ENCODE results near the gene GALNT1. TPM values are rescaled to one million over a fixed set of nuclear protein-coding genes. Genes with fewer than 3 reads are reported as not detected.
A peak's percentile ranks its signal among the peaks of the same experiment; 100 is the strongest.

The GALNT1 gene
- total and polyA plus RNA-seq, 7 donors, result 23.7 to 70.3 (median 52.3) TPM

DNA sequence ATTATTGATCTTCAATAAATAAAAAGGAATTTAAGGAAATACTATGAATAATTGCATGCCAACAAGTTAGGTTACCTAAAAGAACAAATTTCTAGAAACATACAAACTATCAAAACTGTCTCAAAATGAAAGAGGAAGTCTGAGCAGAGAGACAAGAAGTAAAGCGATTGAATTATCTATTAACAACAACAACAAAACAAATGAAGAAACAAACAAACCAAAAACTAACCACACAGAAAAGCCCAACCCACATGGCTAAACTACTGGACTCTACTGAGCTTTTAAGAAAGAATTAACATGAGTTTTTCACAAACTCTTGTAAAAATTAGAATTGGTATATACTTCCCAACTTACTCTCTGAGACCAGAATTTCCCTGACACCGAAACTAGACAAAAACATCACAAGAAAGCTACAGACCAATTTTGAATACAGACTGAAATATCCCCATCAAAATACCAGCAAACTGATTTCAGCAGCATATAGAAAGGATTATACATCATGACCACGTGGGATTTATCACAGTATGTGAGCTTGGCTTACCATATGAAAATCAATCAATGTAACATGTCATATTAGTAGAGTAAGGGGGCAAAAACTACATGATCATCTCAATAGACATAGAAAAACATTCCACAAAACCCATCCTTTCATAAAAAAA is 16.6 kb upstream of the GALNT1 start:
- Histone ChIP-seq H3K27me3 (ENCODE audit: insufficient read depth in 3 of 3, low read length in 2 of 3) (no peaks in the 10 kb centered on the region), H3K4me1 (no peaks in the 10 kb centered on the region), H3K27ac (no peak overlapping the region), H3K4me3 (no peak overlapping the region), H3K36me3 (ENCODE audit: insufficient read depth in 1 of 2, low read depth in 1 of 2) (no peaks in the 10 kb centered on the region), H3K9me3 (no peaks in the 10 kb centered on the region)
- ATAC-seq (no peak), DNase-seq (no peak)
- TF ChIP-seq, protein P1, sequence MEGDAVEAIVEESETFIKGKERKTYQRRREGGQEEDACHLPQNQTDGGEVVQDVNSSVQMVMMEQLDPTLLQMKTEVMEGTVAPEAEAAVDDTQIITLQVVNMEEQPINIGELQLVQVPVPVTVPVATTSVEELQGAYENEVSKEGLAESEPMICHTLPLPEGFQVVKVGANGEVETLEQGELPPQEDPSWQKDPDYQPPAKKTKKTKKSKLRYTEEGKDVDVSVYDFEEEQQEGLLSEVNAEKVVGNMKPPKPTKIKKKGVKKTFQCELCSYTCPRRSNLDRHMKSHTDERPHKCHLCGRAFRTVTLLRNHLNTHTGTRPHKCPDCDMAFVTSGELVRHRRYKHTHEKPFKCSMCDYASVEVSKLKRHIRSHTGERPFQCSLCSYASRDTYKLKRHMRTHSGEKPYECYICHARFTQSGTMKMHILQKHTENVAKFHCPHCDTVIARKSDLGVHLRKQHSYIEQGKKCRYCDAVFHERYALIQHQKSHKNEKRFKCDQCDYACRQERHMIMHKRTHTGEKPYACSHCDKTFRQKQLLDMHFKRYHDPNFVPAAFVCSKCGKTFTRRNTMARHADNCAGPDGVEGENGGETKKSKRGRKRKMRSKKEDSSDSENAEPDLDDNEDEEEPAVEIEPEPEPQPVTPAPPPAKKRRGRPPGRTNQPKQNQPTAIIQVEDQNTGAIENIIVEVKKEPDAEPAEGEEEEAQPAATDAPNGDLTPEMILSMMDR (IDR thresholded peaks at IDR 0.05), result no peak
- intact Hi-C loops (cut with DNase I), result no loop called here
- WGBS, 3 donors, result 76 to 83% (median 79%) methylated on average over 3 of the region's 3 CpGs

DNA sequence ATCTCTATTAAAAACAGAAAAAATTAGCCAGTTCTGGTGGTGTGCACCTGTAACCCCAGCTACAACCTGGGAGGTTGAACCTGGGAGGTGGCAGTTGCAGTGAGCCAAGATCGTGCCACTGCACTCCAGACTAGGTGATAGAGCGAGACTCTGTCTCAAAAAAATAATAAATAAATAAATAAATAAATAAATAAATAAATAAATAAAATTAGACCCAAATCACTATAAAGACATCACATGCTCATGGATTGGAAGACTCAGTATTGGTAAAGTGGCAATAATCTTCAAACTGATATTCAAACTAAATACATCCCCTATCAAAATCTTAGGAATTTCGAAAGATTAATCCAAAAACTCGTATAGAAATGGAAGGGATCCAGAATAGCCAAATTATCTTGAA is 15.5 kb upstream of the GALNT1 start:
- ATAC-seq (no peak), DNase-seq (no peak)
- H3K4me3 ChIP-seq, result no peak overlapping the region
- intact Hi-C loops (cut with DNase I), result no loop called here
- no peak overlapping the region for H3K27ac ChIP-seq
- no peaks in the 10 kb centered on the region for H3K9me3 ChIP-seq
- WGBS, 3 donors, result 89 to 93% (median 90%) methylated on average over 4 of the region's 4 CpGs
- TF ChIP-seq, protein P1 (IDR thresholded peaks at IDR 0.05), result no peak
- H3K27me3 ChIP-seq (ENCODE audit: insufficient read depth in 3 of 3, low read length in 2 of 3), result no peaks in the 10 kb centered on the region
- no peaks in the 10 kb centered on the region for H3K4me1 ChIP-seq
- no peaks in the 10 kb centered on the region for H3K36me3 ChIP-seq (ENCODE audit: insufficient read depth in 1 of 2, low read depth in 1 of 2)

DNA sequence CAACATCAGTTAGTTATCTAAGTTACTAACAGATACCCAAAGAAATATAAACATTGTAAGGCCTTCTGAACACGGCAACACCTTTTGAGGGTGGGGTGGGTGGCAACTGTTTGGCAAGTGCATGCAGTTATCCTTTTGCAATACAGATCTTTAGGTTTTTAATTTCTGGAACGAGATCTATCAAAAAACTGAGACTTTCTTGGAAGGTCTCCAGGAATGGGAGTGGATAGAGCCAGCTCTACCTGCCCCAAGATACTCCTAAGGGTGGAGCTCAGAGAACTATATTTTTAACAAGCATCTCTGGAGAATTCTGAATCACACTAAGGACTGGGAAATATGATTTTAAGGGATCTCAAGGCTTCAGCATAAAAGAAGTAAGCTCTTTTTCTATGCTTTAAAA is 11.4 kb upstream of the GALNT1 start:
- Histone ChIP-seq H3K4me3 (no peak overlapping the region), H3K36me3 (ENCODE audit: insufficient read depth in 1 of 2, low read depth in 1 of 2) (no peaks in the 10 kb centered on the region), H3K27me3 (ENCODE audit: insufficient read depth in 3 of 3, low read length in 2 of 3) (no peaks in the 10 kb centered on the region), H3K27ac (no peak overlapping the region), H3K4me1 (peaks cover 10% of the 10 kb centered on the region), H3K9me3 (no peaks in the 10 kb centered on the region)
- ATAC-seq, result no peak
- TF ChIP-seq, protein P1 (IDR thresholded peaks at IDR 0.05), result no peak
- intact Hi-C loops (cut with DNase I), result no loop called here
- no peak for DNase-seq
- WGBS, 3 donors, result 80 to 87% (median 81%) methylated on average over 2 of the region's 2 CpGs

DNA sequence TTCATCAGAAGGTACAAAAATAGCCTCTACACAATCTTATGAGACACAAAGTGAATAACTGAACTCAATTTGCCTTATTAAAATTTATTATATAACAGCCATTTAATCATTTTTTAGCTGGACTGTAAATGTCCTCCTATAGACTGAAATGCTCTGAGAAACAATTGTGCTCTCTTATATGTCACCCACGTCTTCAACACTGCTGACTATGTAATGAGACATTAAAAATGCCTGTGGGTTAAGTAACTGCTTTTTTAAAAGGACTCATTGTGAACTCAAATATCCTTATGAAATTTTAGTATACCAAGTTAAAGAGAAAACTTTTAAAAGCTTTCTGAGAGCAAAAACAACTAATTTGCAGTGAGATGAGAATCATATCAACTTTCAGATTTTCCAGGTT is 10.4 kb upstream of the GALNT1 start:
- no peak overlapping the region for H3K27ac ChIP-seq
- intact Hi-C loops (cut with DNase I), result no loop called here
- no peaks in the 10 kb centered on the region for H3K27me3 ChIP-seq (ENCODE audit: insufficient read depth in 3 of 3, low read length in 2 of 3)
- no peak overlapping the region for H3K4me3 ChIP-seq
- H3K4me1 ChIP-seq, result peaks cover 10% of the 10 kb centered on the region
- H3K36me3 ChIP-seq (ENCODE audit: insufficient read depth in 1 of 2, low read depth in 1 of 2), result no peaks in the 10 kb centered on the region
- TF ChIP-seq, protein P1 (IDR thresholded peaks at IDR 0.05), result no peak
- DNase-seq (no peak), ATAC-seq (no peak)
- 74 to 91% (median 79%) methylated on average over 1 of the region's 1 CpG for WGBS, 3 donors
- no peaks in the 10 kb centered on the region for H3K9me3 ChIP-seq

DNA sequence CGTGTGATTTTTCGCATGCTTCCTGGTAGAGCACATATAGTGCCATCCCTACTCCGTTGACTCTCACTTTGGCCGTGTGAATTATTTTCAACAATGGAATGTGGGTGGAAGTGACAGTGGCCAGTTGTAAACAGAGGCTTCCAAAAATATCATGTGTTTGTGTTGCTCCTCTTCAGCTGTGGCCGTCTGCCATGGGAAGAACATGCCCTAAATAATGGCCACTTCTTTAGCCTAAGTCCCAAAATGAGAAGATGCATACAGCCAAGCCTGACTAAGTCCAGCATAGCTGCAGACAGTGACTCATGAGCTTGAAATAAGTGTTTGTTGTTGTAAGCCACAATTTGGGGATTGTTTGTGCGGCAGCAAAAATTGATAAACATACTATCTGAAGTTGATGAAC is 8.9 kb upstream of the GALNT1 start:
- DNase-seq, result peak in 1 of 2 donors; percentile 64
- peak overlapping the region; percentile 61 for H3K27ac ChIP-seq

More for the DNA sequence above, 8.9 kb upstream of the GALNT1 start:
- peak; percentile 59 to 98 (median 86) for ATAC-seq
- Histone ChIP-seq H3K4me1 (peaks cover 10% of the 10 kb centered on the region), H3K27me3 (ENCODE audit: insufficient read depth in 3 of 3, low read length in 2 of 3) (no peaks in the 10 kb centered on the region), H3K36me3 (ENCODE audit: insufficient read depth in 1 of 2, low read depth in 1 of 2) (no peaks in the 10 kb centered on the region), H3K4me3 (peak overlapping the region; percentile 4), H3K9me3 (no peaks in the 10 kb centered on the region)
- WGBS, 3 donors, result 26 to 45% (median 31%) methylated on average over 6 of the region's 6 CpGs
- intact Hi-C loops (cut with DNase I), result loop anchor here in 1 of 2 donors (2.0 kb wide), 1 partner anchor 74 kb away; no protein-coding TSS in a partner anchor
- TF ChIP-seq, protein P1 (IDR thresholded peaks at IDR 0.05), result no peak

Measured in psoas muscle (tissue), 8 donors.